HCT116 (cell line): Measurements from ENCODE around the gene SARM1. TPM values are rescaled to one million over a fixed set of nuclear protein-coding genes. Genes with fewer than 3 reads are reported as not detected.

Experiments
- ATAC-seq: fragments of 200-7000 bp; cut with Tn5 transposase; 2 replicates; pipeline ENCODE4 v1.9.1; 2020; ENCODE audit warnings: mild to moderate bottlenecking, moderate library complexity
- BruUV-seq: library from RNA; stranded (reverse); fragments of 400-500 nt; replicated peaks from 2 replicates; lab custom pipeline; 2021; lab: Mats Ljungman, UMichigan
- CTCF ChIA-PET: fragments of 300-600 bp; sonication (Branson Sonifier 250); formaldehyde crosslinking; loops from one replicate; lab custom pipeline; 2021; ENCODE audit warnings: antibody characterized with exemption; lab: Charles Lee
- POLR2A ChIA-PET: fragments of 300-600, 350-600 bp; sonication (Branson Sonifier 250); formaldehyde crosslinking; loops from one replicate; lab custom pipeline; 2021; ENCODE audit warnings: antibody characterized with exemption; lab: Charles Lee
- RAD21 ChIA-PET, 2 experiments: fragments of 300-600 bp; sonication (Branson Sonifier 250); formaldehyde crosslinking; loops; one replicate each; lab custom pipeline; 2023; ENCODE audit warnings: low total read pairs in 2 of 2; ENCODE audit not compliant: uncharacterized antibody in 2 of 2, unreplicated experiment in 2 of 2, low non-redundant PET in 1 of 2; lab: Charles Lee
- DNase-seq: peaks from one replicate; pipeline ENCODE4 v3.0.0-alpha.2; 2010; ENCODE audit warnings: low read depth, low spot score
- H2AFZ ChIP-seq: fragments of 200-600 bp; shearing (Covaris generic), sonication (generic); 2 replicates; pipeline ENCODE4 v1.6.1; 2017; ENCODE audit warnings: low read depth, mixed run types, mixed read lengths, antibody characterized with exemption, low read length; ENCODE audit not compliant: poor library complexity, severe bottlenecking
- H3K27ac ChIP-seq: 2 replicates; pipeline ENCODE4 v1.5.1; 2012; ENCODE audit warnings: low read depth, low read length
- H3K27me3 ChIP-seq: fragments of 200-600 bp; sonication (generic); 2 replicates; pipeline ENCODE4 v1.6.1; 2016; ENCODE audit warnings: mixed run types, low read length, mixed read lengths; ENCODE audit not compliant: insufficient read depth
- H3K36me3 ChIP-seq, 2 experiments: fragments of 200-500 bp in 1 of 2; fragments of 200-600 bp in 1 of 2; sonication (Bioruptor generic) in 1 of 2; sonication (generic) in 1 of 2; 2 replicates each; pipeline versions ENCODE4 v1.5.1 to v1.6.1; 2014 to 2016; ENCODE audit warnings: low read length in 2 of 2, inconsistent platforms in 1 of 2, mixed read lengths in 1 of 2, mixed run types in 1 of 2; ENCODE audit not compliant: insufficient read depth in 2 of 2, control insufficient read depth in 1 of 2
- H3K4me1 ChIP-seq, 2 experiments: fragments of 200-600 bp in 1 of 2; sonication (generic) in 1 of 2; 2 replicates each; pipeline versions ENCODE4 v1.5.1 to v1.6.1; 2012 to 2017; ENCODE audit warnings: low read length in 2 of 2, inconsistent platforms in 1 of 2, mild to moderate bottlenecking in 1 of 2, mixed read lengths in 1 of 2, mixed run types in 1 of 2, moderate library complexity in 1 of 2; ENCODE audit not compliant: insufficient read depth in 2 of 2, control insufficient read depth in 1 of 2
- H3K4me2 ChIP-seq: fragments of 200-600 bp; sonication (generic); 2 replicates; pipeline ENCODE4 v1.6.1; 2017; ENCODE audit warnings: mixed run types, low read length, mixed read lengths
- H3K4me3 ChIP-seq, 2 experiments: fragments of 200-600 bp in 1 of 2; sonication (generic) in 1 of 2; replicated peaks in 1 of 2; 2 replicates each; pipeline ENCODE4 v1.5.1; 2011 to 2016; ENCODE audit warnings: low read length in 2 of 2, control low read depth in 1 of 2, low read depth in 1 of 2, mild to moderate bottlenecking in 1 of 2, mixed read lengths in 1 of 2, mixed run types in 1 of 2
- H3K79me2 ChIP-seq: fragments of 200-600 bp; sonication (generic); 2 replicates; pipeline ENCODE4 v1.6.1; 2017; ENCODE audit warnings: mild to moderate bottlenecking, mixed run types, low read length, moderate library complexity, mixed read lengths; ENCODE audit not compliant: insufficient read depth
- H3K9ac ChIP-seq: fragments of 200-600 bp; sonication (generic); 2 replicates; pipeline ENCODE4 v1.6.1; 2016; ENCODE audit warnings: low read length, mixed read lengths
- H3K9me2 ChIP-seq: fragments of 200-600 bp; sonication (generic), shearing (Covaris generic); 2 replicates; pipeline ENCODE4 v1.6.1; 2017; ENCODE audit warnings: mixed run types, mild to moderate bottlenecking, moderate library complexity; ENCODE audit not compliant: insufficient read depth
- H3K9me3 ChIP-seq, 2 experiments: fragments of 200-500 bp in 1 of 2; fragments of 200-600 bp in 1 of 2; sonication (Bioruptor generic) in 1 of 2; sonication (generic) in 1 of 2; 2 replicates each; pipeline ENCODE4 v1.6.1; 2014 to 2017; ENCODE audit warnings: low read length in 2 of 2, mixed read lengths in 2 of 2, inconsistent platforms in 1 of 2, low read depth in 1 of 2, mild to moderate bottlenecking in 1 of 2, mixed run types in 1 of 2, moderate library complexity in 1 of 2; ENCODE audit not compliant: control insufficient read depth in 1 of 2, insufficient read depth in 1 of 2
- H4K20me1 ChIP-seq: fragments of 200-600 bp; sonication (generic), shearing (Covaris generic); 2 replicates; pipeline ENCODE4 v1.6.1; 2017; ENCODE audit warnings: mixed run types, mild to moderate bottlenecking, moderate library complexity; ENCODE audit not compliant: insufficient read depth
- EZH2 ChIP-seq: fragments of 200-600 bp; sonication (generic); IDR thresholded peaks from 2 replicates; pipeline ENCODE4 v1.6.1; 2017; ENCODE audit warnings: antibody characterized with exemption, mixed run types
- POLR2A ChIP-seq: IDR thresholded peaks from 2 replicates; pipeline ENCODE4 v1.7.0; 2011; ENCODE audit warnings: borderline replicate concordance; ENCODE audit not compliant: insufficient read depth, insufficient read length; ENCODE audit errors: extremely low read depth
- POLR2AphosphoS5 ChIP-seq: IDR thresholded peaks from 2 replicates; pipeline ENCODE4 v1.6.1; 2011; ENCODE audit warnings: mild to moderate bottlenecking, low read depth, low read length, moderate library complexity
- SIN3A ChIP-seq: IDR thresholded peaks from 2 replicates; pipeline ENCODE4 v1.6.1; 2012; ENCODE audit warnings: low read depth
- SRF ChIP-seq: IDR thresholded peaks from 2 replicates; pipeline ENCODE4 v1.6.1; 2012; ENCODE audit warnings: low read depth
- TCF7L2 ChIP-seq: IDR thresholded peaks from 2 replicates; pipeline ENCODE4 v1.7.0; 2011; ENCODE audit warnings: borderline replicate concordance, inconsistent platforms; ENCODE audit not compliant: insufficient read depth, insufficient read length; ENCODE audit errors: extremely low read depth
- ZFX ChIP-seq: fragments of 450-650 bp; IDR thresholded peaks from 2 replicates; pipeline ENCODE4 v1.6.1; 2017
- ZNF274 ChIP-seq: fragments of 200-500 bp; sonication (Bioruptor generic); IDR thresholded peaks from 2 replicates; pipeline ENCODE4 v1.6.1; 2014; ENCODE audit warnings: mild to moderate bottlenecking, low read depth, low read length, inconsistent platforms
- intact Hi-C: fragments of 100-400 bp; cut with micrococcal nuclease; formaldehyde crosslinking; loops from 2 replicates; pipeline ENCODE4 v1.10.0; 2022
- total RNA-seq: library from RNA; stranded (reverse); gene quantifications from one replicate; pipeline ENCODE4 v1.2.1, GENCODE V29; 2021; ENCODE audit not compliant: unreplicated experiment
- TF ChIP-seq, protein P1 (sequence below), 3 experiments: fragments of 200-600 bp in 1 of 3; sonication (generic) in 1 of 3; IDR thresholded peaks in 2 of 3; conservative IDR thresholded peaks in 1 of 3; 2 replicates each; pipeline ENCODE4 v1.5.1; 2012 to 2017; ENCODE audit warnings: low read depth in 2 of 3, low read length in 2 of 3, antibody characterized with exemption in 1 of 3, borderline replicate concordance in 1 of 3, control low read depth in 1 of 3, mild to moderate bottlenecking in 1 of 3, mixed read lengths in 1 of 3, mixed run types in 1 of 3, moderate library complexity in 1 of 3; ENCODE audit not compliant: insufficient read depth in 1 of 3
- TF ChIP-seq, protein P2 (sequence below): IDR thresholded peaks from 2 replicates; pipeline ENCODE4 v1.6.1; 2011; ENCODE audit warnings: mild to moderate bottlenecking, low read length, moderate library complexity; ENCODE audit not compliant: insufficient replicate concordance; ENCODE audit errors: extremely low read depth

The SARM1 gene
- total RNA-seq, 1 experiment from 2014 or later = 1.3 TPM

DNA sequence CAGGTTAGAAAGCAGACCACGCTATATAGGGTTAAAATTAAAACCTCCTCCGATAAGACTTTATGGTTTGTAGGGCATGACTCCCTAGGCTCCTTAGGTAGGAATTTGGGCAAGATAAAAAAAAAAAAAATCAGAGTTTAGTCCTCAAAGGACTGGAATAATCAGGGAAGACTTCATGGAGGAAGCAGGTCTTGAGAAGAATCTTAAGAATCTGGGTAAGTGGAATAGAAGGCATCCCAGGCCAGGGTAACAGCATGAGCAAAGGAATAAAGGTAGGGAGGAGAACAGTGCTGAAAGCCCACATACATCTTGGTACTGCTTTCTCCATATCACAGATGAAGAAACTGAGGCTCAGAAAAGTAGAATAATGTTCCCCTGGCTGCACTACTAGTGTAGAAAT is 19.1 kb downstream of the SARM1 start (continued):
- TF ChIP-seq, protein P1, sequence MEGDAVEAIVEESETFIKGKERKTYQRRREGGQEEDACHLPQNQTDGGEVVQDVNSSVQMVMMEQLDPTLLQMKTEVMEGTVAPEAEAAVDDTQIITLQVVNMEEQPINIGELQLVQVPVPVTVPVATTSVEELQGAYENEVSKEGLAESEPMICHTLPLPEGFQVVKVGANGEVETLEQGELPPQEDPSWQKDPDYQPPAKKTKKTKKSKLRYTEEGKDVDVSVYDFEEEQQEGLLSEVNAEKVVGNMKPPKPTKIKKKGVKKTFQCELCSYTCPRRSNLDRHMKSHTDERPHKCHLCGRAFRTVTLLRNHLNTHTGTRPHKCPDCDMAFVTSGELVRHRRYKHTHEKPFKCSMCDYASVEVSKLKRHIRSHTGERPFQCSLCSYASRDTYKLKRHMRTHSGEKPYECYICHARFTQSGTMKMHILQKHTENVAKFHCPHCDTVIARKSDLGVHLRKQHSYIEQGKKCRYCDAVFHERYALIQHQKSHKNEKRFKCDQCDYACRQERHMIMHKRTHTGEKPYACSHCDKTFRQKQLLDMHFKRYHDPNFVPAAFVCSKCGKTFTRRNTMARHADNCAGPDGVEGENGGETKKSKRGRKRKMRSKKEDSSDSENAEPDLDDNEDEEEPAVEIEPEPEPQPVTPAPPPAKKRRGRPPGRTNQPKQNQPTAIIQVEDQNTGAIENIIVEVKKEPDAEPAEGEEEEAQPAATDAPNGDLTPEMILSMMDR (IDR thresholded peaks at IDR 0.05 in 2 of 3, conservative IDR thresholded peaks at IDR 0.05 in 1 of 3; ENCODE audit: borderline replicate concordance in 1 of 3, insufficient read depth in 1 of 3, low read depth in 2 of 3, low read length in 2 of 3) = no peak
- TF ChIP-seq SRF (no peak), SIN3A (no peak), ZFX (no peak), ZNF274 (no peak), POLR2AphosphoS5 (no peak), POLR2A (no peak)

DNA sequence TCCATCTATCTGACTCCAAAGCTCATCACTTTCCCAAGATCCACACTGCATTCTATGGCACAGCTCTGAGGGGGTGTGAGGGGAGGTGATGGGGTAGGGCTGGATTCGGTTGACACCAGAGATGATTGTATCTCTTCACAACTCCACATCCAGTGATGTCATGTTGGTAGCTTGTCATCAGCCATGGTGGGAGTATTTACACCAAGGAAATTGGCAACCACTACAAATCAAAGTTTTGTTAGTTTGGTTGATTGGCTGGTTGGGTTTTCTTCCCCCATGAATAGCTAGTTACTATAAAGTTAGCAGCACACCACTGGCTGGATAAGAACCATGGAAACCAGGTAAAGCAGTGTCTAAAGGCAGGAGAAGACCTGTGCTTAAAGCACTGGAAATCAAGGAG is 19.5 kb downstream of the SARM1 start:
- no peak for ATAC-seq
- POLR2A ChIA-PET = no interaction called here
- no peaks in the 10 kb centered on the region for H3K27me3 ChIP-seq
- no peak overlapping the region for H2AFZ ChIP-seq
- no peak for DNase-seq
- no peaks in the 10 kb centered on the region for H3K36me3 ChIP-seq
- TF ChIP-seq EZH2 (no peak), SRF (no peak), TCF7L2 (no peak), SIN3A (no peak)
- TF ChIP-seq, protein P2, sequence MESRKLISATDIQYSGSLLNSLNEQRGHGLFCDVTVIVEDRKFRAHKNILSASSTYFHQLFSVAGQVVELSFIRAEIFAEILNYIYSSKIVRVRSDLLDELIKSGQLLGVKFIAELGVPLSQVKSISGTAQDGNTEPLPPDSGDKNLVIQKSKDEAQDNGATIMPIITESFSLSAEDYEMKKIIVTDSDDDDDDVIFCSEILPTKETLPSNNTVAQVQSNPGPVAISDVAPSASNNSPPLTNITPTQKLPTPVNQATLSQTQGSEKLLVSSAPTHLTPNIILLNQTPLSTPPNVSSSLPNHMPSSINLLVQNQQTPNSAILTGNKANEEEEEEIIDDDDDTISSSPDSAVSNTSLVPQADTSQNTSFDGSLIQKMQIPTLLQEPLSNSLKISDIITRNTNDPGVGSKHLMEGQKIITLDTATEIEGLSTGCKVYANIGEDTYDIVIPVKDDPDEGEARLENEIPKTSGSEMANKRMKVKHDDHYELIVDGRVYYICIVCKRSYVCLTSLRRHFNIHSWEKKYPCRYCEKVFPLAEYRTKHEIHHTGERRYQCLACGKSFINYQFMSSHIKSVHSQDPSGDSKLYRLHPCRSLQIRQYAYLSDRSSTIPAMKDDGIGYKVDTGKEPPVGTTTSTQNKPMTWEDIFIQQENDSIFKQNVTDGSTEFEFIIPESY = no peak
- TF ChIP-seq, protein P1 (IDR thresholded peaks at IDR 0.05 in 2 of 3, conservative IDR thresholded peaks at IDR 0.05 in 1 of 3; ENCODE audit: borderline replicate concordance in 1 of 3, insufficient read depth in 1 of 3, low read depth in 2 of 3, low read length in 2 of 3) = no peak
- TF ChIP-seq, all 23 proteins: peak for 0
- Histone ChIP-seq H3K27ac (no peak overlapping the region), H3K9ac (no peak overlapping the region), H3K9me2 (no peaks in the 10 kb centered on the region), H3K4me3 (no peak overlapping the region), H4K20me1 (no peaks in the 10 kb centered on the region), H3K79me2 (no peaks in the 10 kb centered on the region), H3K4me1 (no peaks in the 10 kb centered on the region), H3K4me2 (no peak overlapping the region), H3K9me3 (no peaks in the 10 kb centered on the region)
- ChIA-PET CTCF (no interaction called here), RAD21 (no interaction called here)
- intact Hi-C loops = no loop called here
- no TSS peak for BruUV-seq
